Urinary bladder (tissue), 4 donors: ENCODE results near the gene SLC6A8. TPM values are rescaled to one million over a fixed set of nuclear protein-coding genes. Genes with fewer than 3 reads are reported as not detected.

Experiments
- DNase-seq: peaks from one replicate; pipeline ENCODE4 v3.0.0-alpha.2; 2015; ENCODE audit errors: extremely low spot score
- H3K27ac ChIP-seq: one replicate; pipeline ENCODE4 v1.5.1; 2013; ENCODE audit warnings: low read depth, mild to moderate bottlenecking, moderate library complexity
- H3K36me3 ChIP-seq: one replicate; pipeline ENCODE4 v1.6.1; 2013; ENCODE audit warnings: mild to moderate bottlenecking, moderate library complexity; ENCODE audit not compliant: insufficient read depth
- H3K4me1 ChIP-seq: one replicate; pipeline ENCODE4 v1.6.1; 2013; ENCODE audit warnings: mild to moderate bottlenecking, moderate library complexity; ENCODE audit not compliant: insufficient read depth
- H3K4me3 ChIP-seq: one replicate; pipeline ENCODE4 v1.5.1; 2013; ENCODE audit warnings: low read depth, low read length
- WGBS: extraction: QIAGEN DNeasy Blood & Tissue Kit; methylation state at CpG from one replicate; pipeline ENCODE4 v1.1.7; 2013; 5-methylcytosine and 5-hydroxymethylcytosine counted together
- polyA plus RNA-seq: library from polyadenylated mRNA; stranded (reverse); fragments of 200-250 nt; gene quantifications from one replicate; pipeline ENCODE4 v1.2.3, GENCODE V29; 2013
- total RNA-seq: library from RNA; depleted of rRNA; stranded (reverse); fragments of >200 nt; gene quantifications from one replicate; pipeline ENCODE4 v1.2.3, GENCODE V29; 2014
- donor health status: healthy with polysubstance abuse.
- donor health status: healthy.

SLC6A8 gene
- total and polyA plus RNA-seq, 2 donors = 10.0 to 76.1 TPM

GRCh38 chrX:153657161-153657560, 30.6 kb upstream of the SLC6A8 start:
- WGBS = 91% methylated on average over 9 of the region's 9 CpGs
- Histone ChIP-seq H3K4me1 (no peaks in the 10 kb centered on the region), H3K4me3 (no peak overlapping the region), H3K36me3 (no peaks in the 10 kb centered on the region), H3K27ac (no peak overlapping the region)
- no peak for DNase-seq

GRCh38 chrX:153659268-153659667, 28.5 kb upstream of the SLC6A8 start:
- Histone ChIP-seq H3K4me1 (no peaks in the 10 kb centered on the region), H3K27ac (no peak overlapping the region), H3K4me3 (no peak overlapping the region), H3K36me3 (no peaks in the 10 kb centered on the region)
- DNase-seq = no peak
- 89% methylated on average over 3 of the region's 3 CpGs for WGBS

- Histone ChIP-seq H3K36me3 (no peaks in the 10 kb centered on the region), H3K27ac (no peak overlapping the region), H3K4me1 (no peaks in the 10 kb centered on the region), H3K4me3 (no peak overlapping the region)
- 4% methylated on average over 31 of the region's 31 CpGs for WGBS
- DNase-seq = no peak
Measured at GRCh38 chrX:153662266-153662665, 25.5 kb upstream of the SLC6A8 start.

- no peak overlapping the region for H3K27ac ChIP-seq
- no peak overlapping the region for H3K4me3 ChIP-seq
- no peaks in the 10 kb centered on the region for H3K4me1 ChIP-seq
- no peaks in the 10 kb centered on the region for H3K36me3 ChIP-seq
- DNase-seq = no peak
- 73% methylated on average over 9 of the region's 9 CpGs for WGBS
Measured at GRCh38 chrX:153665726-153666306, 21.9 kb upstream of the SLC6A8 start.

GRCh38 chrX:153667281-153667955, 20.3 kb upstream of the SLC6A8 start:
- Histone ChIP-seq H3K36me3 (no peaks in the 10 kb centered on the region), H3K4me1 (no peaks in the 10 kb centered on the region), H3K27ac (no peak overlapping the region), H3K4me3 (no peak overlapping the region)
- DNase-seq = no peak
- WGBS = 66% methylated on average over 11 of the region's 11 CpGs

GRCh38 chrX:153667956-153668396, 19.8 kb upstream of the SLC6A8 start:
- H3K4me3 ChIP-seq = no peak overlapping the region
- H3K27ac ChIP-seq = no peak overlapping the region
- H3K36me3 ChIP-seq = no peaks in the 10 kb centered on the region
- DNase-seq = peak; percentile 70
- 13% methylated on average over 14 of the region's 14 CpGs for WGBS
- no peaks in the 10 kb centered on the region for H3K4me1 ChIP-seq

GRCh38 chrX:153668423-153669173, 19.1 kb upstream of the SLC6A8 start:
- no peaks in the 10 kb centered on the region for H3K36me3 ChIP-seq
- no peak overlapping the region for H3K27ac ChIP-seq
- H3K4me1 ChIP-seq = no peaks in the 10 kb centered on the region
- no peak for DNase-seq
- WGBS = 87% methylated on average over 10 of the region's 11 CpGs
- no peak overlapping the region for H3K4me3 ChIP-seq

GRCh38 chrX:153669174-153669890, 18.4 kb upstream of the SLC6A8 start:
- no peaks in the 10 kb centered on the region for H3K36me3 ChIP-seq
- WGBS = 56% methylated on average over 17 of the region's 17 CpGs
- DNase-seq = no peak
- no peak overlapping the region for H3K4me3 ChIP-seq
- H3K27ac ChIP-seq = no peak overlapping the region
- H3K4me1 ChIP-seq = no peaks in the 10 kb centered on the region

- Histone ChIP-seq H3K27ac (no peak overlapping the region), H3K4me1 (no peaks in the 10 kb centered on the region), H3K4me3 (no peak overlapping the region), H3K36me3 (no peaks in the 10 kb centered on the region)
- DNase-seq = no peak
- 87% methylated on average over 23 of the region's 23 CpGs for WGBS
Measured at GRCh38 chrX:153669901-153670731, 17.6 kb upstream of the SLC6A8 start.

- Histone ChIP-seq H3K36me3 (no peaks in the 10 kb centered on the region), H3K27ac (no peak overlapping the region), H3K4me1 (no peaks in the 10 kb centered on the region), H3K4me3 (no peak overlapping the region)
- WGBS = 91% methylated on average over 23 of the region's 23 CpGs
- no peak for DNase-seq
Measured at GRCh38 chrX:153670748-153671588, 16.8 kb upstream of the SLC6A8 start.

GRCh38 chrX:153671589-153672530, 15.9 kb upstream of the SLC6A8 start:
- H3K27ac ChIP-seq = no peak overlapping the region
- no peaks in the 10 kb centered on the region for H3K4me1 ChIP-seq
- H3K4me3 ChIP-seq = no peak overlapping the region
- no peaks in the 10 kb centered on the region for H3K36me3 ChIP-seq
- WGBS = 91% methylated on average over 27 of the region's 27 CpGs
- no peak for DNase-seq
